SU-DHL-6 (cell line): ENCODE data around the gene ZMAT3.

ENCODE experiments used
- CTCF ChIP-seq: fragments of 200-600 bp; sonication (generic); IDR thresholded peaks from one replicate; pipeline ENCODE4 v1.5.1; 2017; ENCODE audit warnings: antibody characterized with exemption, mild to moderate bottlenecking, low read length, moderate library complexity; ENCODE audit not compliant: insufficient read depth, poor library complexity, severe bottlenecking
- EZH2phosphoT487 ChIP-seq: fragments of 200-600 bp; sonication (generic), shearing (Covaris generic); conservative IDR thresholded peaks from 2 replicates; pipeline ENCODE4 v1.6.1; 2018; ENCODE audit warnings: mild to moderate bottlenecking, antibody characterized with exemption, low read length, moderate library complexity, mixed read lengths

DNA sequence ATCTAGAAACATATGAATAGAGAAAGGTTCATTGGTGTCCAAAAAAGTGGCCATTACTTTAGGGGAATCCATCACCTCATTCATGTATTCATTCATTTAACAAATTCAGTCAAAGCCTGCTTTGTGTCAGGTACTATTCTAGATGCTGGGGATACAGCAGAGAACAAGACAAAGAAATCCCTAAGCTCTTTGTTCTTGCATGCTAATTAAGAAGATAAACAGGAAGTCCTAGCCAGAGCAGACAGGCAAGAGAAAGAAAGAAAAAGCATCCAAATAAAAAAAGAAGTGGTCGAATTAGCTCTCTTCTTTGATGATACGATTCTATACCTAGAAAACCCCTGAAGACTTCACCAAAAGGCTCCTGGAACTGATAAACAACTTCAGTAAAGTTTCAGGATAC is 12.4 kb upstream of the ZMAT3 start:
- TF ChIP-seq EZH2phosphoT487 (no peak), CTCF (no peak)
